ENCODE measurements around the gene LCNL1.

- no peak for TF ChIP-seq CTCF (IDR thresholded peaks at IDR 0.05)
- TF ChIP-seq POLR2A (IDR thresholded peaks at IDR 0.05), result no peak
These were observed at the start of gene LCNL1 for GRCh38 chr9:136982232-136983051.
